Measurements from ENCODE around the gene ADCY7.

Gene ADCY7

GRCh38 chr16:50298591-50299507 lies 32.5 kb downstream of the ADCY7 start:
- DNase-seq (ENCODE audit: low read depth in 2 of 2) = no peak

- DNase-seq (ENCODE audit: low read depth in 2 of 2) = no peak
These were observed 33.3 kb downstream of the ADCY7 start for GRCh38 chr16:50299508-50300105.

DNA sequence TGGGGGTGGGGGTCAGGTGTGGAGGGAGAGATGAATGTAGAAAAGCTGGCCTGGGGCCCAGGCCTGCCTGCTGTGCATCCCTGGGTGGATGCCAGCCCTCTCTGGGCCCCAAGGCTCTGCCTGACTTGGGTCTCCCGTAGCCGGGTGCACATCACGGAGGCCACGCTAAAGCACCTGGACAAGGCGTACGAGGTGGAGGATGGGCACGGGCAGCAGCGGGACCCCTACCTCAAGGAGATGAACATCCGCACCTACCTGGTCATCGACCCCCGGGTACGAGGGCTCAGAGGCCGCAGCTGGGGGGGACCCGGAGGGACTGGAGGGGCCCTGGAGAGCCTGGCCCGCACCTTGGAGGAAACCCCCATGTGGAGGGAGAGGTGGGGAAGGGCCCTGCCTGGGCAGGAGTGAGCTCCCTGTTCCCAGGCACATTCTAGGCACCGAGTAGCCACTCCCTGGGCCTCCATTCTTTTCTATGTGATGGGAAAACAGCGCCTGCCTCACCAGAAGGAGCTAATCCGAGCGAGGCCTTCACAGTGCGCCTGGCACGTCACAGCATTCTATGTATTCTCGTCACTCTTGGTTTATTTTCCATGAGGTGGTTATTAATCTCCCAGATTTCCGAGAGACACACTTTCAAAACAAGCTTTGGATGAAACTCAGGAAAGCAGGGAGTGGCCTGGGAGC lies 34.7 kb downstream of the ADCY7 start:
- no peak for DNase-seq (ENCODE audit: low read depth in 2 of 2)

- no peak for DNase-seq (ENCODE audit: low read depth in 2 of 2)
These were observed 35.5 kb downstream of the ADCY7 start for GRCh38 chr16:50301626-50302471.

- no peak for DNase-seq (ENCODE audit: low read depth in 2 of 2)
These were observed 36.2 kb downstream of the ADCY7 start for GRCh38 chr16:50302472-50303005.

DNA sequence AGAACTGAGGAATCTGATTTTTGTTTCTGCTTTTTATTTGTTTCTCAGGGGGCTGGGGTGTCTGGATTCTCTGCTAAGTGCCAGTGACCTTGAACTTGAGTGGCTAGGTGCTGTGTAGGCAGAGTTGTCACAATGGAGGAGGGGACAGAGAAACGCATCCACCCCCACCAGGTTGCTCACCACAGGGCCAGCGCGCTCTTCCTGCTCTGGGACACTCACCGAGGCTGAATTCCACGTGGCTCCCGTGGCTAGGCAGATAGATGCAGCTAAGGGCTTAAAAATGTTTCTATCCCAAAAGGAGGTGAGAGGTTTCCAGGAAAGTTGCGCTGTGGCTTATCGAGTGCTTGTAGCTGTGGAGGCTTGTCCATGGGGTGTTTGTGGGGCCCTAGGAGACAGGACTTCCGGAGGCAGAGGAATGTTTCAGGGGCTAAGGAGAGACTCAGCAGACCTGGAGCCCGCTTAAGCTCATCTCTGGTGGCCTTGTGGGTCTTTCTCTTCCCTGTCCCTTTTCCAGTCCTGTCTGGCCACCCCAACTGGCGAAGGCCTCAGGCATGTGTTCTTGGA lies 36.8 kb downstream of the ADCY7 start:
- no peak for DNase-seq (ENCODE audit: low read depth in 2 of 2)

GRCh38 chr16:50303605-50304466 lies 37.5 kb downstream of the ADCY7 start:
- DNase-seq (ENCODE audit: low read depth in 2 of 2) = no peak

DNA sequence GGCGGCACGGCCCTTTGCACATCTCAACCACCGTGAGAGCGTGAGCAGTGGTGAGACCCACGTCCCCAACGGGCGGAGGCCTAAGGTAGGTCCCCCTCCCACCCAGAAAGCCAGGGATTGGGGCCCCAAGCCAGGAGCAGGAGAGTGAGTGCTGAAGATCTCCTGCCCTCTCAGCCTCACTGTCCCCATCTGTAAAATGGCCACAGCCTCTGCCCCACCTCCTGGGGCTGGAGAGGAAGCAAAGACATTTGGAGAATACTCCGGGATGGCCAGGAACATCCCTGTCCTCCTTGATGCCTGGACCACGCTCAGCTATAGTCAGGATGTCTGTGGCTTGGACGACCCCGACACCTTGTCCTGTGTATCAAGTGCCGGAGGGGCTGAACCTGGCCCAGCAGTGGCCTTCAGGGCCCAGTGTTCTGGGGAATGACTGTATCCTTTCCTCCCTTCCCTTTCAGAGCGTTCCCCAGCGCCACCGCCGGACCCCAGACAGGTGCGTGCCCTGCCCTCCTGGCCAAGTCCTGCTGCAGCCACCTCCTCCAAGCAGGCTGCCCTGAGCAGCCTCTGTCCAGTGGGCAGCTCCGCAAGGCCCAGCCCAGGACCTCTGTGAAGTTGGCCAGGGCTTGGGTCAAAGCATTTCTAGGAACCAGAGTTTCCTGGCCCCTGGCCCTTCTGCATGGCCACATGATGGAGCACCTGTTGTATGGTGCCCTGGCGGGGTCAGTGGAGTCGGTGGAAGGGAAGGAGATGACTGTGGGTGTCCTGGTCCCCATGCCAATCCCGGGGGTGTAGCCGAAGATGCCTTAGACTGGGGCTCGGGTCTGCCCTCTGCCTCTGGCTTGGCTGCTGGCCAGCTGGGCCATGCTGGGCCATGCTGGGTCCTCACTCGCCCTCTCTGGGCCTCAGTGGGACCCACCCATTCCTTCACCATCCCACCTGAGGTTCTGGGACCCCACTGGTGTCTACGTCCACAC lies 38.4 kb downstream of the ADCY7 start:
- no peak for DNase-seq (ENCODE audit: low read depth in 2 of 2)

DNA sequence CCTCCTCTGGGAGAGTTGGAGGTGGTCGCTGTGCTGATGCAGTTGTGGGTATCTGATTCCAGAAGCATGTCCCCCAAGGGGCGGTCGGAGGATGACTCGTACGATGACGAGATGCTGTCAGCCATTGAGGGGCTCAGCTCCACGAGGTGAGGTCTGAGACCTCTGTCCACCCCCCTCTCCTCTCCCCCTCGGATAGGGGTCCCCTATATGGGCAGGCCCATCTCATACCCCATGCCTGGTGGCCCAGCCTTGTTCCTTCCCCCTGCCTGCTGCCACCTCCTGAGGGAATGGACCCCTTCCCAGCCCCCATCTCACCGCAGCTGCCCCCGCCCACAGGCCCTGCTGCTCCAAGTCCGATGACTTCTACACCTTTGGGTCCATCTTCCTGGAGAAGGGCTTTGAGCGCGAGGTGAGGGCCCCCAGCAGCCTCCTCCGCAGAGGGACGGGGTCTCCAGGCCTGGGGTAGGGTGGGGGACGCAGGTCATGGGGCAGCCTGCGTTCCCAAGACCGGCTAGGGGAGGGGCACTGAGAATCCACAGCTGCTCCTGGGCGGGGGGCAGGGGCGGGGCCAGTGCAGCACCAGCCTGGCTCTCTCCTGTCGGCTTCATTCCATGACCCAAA lies 39.2 kb downstream of the ADCY7 start:
- DNase-seq (ENCODE audit: low read depth in 2 of 2) = no peak

DNA sequence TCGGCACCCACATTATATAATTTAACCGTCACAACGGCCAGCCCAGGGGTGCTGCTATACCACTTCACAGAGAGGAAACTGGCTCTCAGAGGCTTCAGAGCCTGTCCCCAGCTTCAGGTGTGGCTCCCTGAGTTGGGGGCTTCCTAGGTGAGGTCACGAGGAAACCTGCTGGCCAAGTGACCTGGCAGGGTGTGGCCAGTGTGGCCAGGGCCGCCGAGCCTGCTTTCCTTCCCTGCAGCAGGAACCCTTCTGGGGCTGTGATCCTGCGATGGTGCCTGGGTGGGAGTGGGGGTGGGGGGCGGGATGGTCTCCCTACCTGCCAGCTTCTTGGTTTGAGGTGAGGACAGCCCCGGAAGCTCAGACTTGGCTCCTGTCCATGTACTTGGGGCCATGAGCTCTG lies 39.9 kb downstream of the ADCY7 start:
- DNase-seq (ENCODE audit: low read depth in 2 of 2) = no peak

DNA sequence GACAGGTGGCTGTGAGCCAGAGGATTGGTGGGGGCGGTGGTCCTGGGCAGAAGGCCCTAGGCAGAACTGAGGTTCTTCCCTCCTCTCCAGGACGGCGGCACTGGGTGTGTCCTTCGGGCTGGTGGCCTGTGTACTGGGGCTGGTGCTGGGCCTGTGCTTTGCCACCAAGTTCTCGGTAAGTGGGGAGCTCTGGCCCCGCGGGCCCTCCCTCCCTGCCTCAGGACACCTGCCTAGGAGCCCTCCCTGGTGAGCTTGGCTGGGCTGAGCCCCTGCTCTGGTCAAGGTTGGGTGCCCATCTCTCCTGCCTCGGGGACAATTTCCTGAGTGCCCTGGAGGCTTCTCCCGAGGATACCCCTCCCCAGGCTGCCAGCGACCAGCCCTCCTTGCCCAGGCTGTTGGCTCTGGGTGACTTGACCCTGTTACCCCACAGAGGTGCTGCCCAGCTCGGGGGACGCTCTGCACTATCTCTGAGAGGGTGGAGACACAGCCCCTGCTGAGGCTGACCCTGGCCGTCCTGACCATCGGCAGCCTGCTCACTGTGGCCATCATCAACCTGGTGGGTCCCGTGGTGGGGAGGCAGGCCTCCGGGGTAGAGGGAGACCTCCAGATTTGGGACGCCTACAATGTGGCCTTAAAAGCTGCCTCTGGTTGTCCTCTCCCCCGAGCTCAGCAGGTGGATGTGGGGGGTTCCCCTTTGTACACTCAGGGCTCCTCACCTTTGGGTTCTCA lies 42.0 kb downstream of the ADCY7 start:
- no peak for DNase-seq (ENCODE audit: low read depth in 2 of 2)

DNA sequence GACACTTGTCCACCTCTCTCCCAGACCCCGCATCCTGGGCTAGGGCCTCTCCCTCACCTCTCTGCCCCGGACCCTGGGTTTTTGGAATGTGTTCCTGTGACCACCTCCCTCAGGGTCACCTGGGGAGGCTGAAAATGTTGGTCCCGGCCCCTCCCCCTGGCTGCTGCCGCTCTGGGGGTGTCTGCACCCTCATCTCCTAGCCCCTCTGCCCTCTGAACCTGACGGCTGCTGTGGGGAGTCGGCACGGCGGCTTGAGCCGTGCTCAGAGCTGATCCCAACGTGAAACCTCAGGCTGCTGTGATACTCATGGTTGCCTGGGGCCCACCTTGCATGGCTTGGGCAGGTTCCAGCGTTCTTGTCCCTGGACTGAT lies 42.8 kb downstream of the ADCY7 start:
- DNase-seq (ENCODE audit: low read depth in 2 of 2) = no peak

- DNase-seq (ENCODE audit: low read depth in 2 of 2) = no peak
These were observed 43.4 kb downstream of the ADCY7 start for GRCh38 chr16:50309527-50310307.

DNA sequence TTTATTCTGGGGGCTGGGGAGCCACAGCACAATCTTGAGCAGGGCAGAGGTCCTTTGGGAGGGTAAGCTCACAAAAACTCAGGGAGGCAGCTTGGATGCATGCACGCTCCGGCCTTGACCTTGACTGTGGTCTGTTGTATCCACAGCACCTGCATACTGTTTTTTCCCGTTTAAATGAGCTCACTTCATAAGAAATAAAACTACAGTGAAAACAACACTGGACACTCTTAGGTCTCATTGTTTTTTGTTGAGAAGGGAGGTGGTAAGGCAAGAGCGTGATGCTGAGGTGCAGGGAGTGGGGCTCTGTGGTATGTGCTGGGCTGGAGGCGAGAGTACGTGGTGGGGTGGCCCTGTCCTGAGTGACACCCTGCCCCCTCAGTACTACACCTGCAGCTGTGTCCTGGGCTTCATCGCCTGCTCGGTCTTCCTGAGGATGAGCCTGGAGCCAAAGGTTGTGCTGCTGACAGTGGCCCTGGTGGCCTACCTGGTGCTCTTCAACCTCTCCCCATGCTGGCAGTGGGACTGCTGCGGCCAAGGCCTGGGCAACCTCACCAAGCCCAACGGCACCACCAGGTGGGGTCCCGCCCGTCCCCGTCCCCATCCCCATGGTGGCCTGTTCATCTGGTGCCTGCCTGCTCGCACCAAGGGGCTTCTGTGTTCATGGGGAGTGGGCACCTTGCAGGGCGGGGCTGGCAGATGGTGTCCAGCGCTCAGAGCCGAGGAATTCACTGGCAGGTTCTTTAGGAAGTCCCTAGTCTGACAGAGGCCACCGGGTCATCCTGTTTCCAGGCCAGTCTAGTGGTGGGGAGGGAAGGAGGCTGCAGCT lies 44.2 kb downstream of the ADCY7 start:
- no peak for DNase-seq (ENCODE audit: low read depth in 2 of 2)

GRCh38 chr16:50311134-50311528 lies 44.8 kb downstream of the ADCY7 start:
- no peak for DNase-seq (ENCODE audit: low read depth in 2 of 2)

- no peak for DNase-seq (ENCODE audit: low read depth in 2 of 2)
These were observed 45.6 kb downstream of the ADCY7 start for GRCh38 chr16:50311891-50312501.
